Erythroblast (primary cell): ENCODE measurements around the gene C1QTNF1.

Experiments used
- GATA1 ChIP-seq: IDR thresholded peaks from 2 replicates; pipeline ENCODE4 v1.6.1; 2011; ENCODE audit warnings: low read depth, mild to moderate bottlenecking, control low read depth, low read length, moderate library complexity
- POLR2A ChIP-seq: IDR thresholded peaks from 2 replicates; pipeline ENCODE4 v1.6.1; 2011; ENCODE audit warnings: mild to moderate bottlenecking, low read length

- TF ChIP-seq POLR2A (no peak), GATA1 (no peak)
These were observed 73.5 kb downstream of the C1QTNF1 start for GRCh38 chr17:79097226-79098055.
